Loucy (cell line): ENCODE measurements around the gene LEP.

Source experiments
- H2AFZ ChIP-seq: fragments of 200-600 bp; sonication (generic); 2 replicates; pipeline ENCODE4 v1.6.0; 2016; ENCODE audit warnings: antibody characterized with exemption, mild to moderate bottlenecking, low read length, moderate library complexity
- H3F3A ChIP-seq: fragments of 200-600 bp; 2 replicates; pipeline ENCODE4 v1.6.0; 2016; ENCODE audit warnings: antibody characterized with exemption, low read depth, mild to moderate bottlenecking
- H3K27me3 ChIP-seq: fragments of 200-600 bp; sonication (generic); 2 replicates; pipeline ENCODE4 v1.6.1; 2014; ENCODE audit warnings: low read length, mild to moderate bottlenecking; ENCODE audit not compliant: insufficient read depth, poor library complexity, severe bottlenecking
- H3K36me3 ChIP-seq: fragments of 200-600 bp; sonication (generic); 2 replicates; pipeline ENCODE4 v1.6.1; 2016; ENCODE audit warnings: low read length; ENCODE audit not compliant: insufficient read depth
- H3K4me1 ChIP-seq: fragments of 200-600 bp; sonication (generic); 2 replicates; pipeline ENCODE4 v1.5.1; 2014; ENCODE audit warnings: low read length, mild to moderate bottlenecking; ENCODE audit not compliant: insufficient read depth, poor library complexity, severe bottlenecking
- H3K4me2 ChIP-seq: fragments of 200-600 bp; sonication (generic); 2 replicates; pipeline ENCODE4 v1.6.0; 2014; ENCODE audit warnings: antibody characterized with exemption, low read length, low read depth, mild to moderate bottlenecking; ENCODE audit not compliant: poor library complexity, severe bottlenecking
- H3K4me3 ChIP-seq: fragments of 200-600 bp; sonication (generic); 2 replicates; pipeline ENCODE4 v1.5.1; 2014; ENCODE audit warnings: low read length, mild to moderate bottlenecking, mixed read lengths; ENCODE audit not compliant: poor library complexity, severe bottlenecking
- H3K79me2 ChIP-seq: fragments of 200-600 bp; sonication (generic); 2 replicates; pipeline ENCODE4 v1.6.1; 2014; ENCODE audit warnings: low read length; ENCODE audit not compliant: insufficient read depth
- H3K9ac ChIP-seq: fragments of 200-600 bp; sonication (generic); 2 replicates; pipeline ENCODE4 v1.6.0; 2014; ENCODE audit warnings: mild to moderate bottlenecking, low read depth, low read length, moderate library complexity; ENCODE audit not compliant: poor library complexity, severe bottlenecking
- H3K9me2 ChIP-seq: fragments of 200-600 bp; sonication (generic); replicated peaks from 2 replicates; pipeline ENCODE4 v1.6.1; 2016; ENCODE audit warnings: low read depth, low read length, mixed read lengths
- H3K9me3 ChIP-seq: fragments of 200-600 bp; sonication (generic); 2 replicates; pipeline ENCODE4 v1.6.1; 2014; ENCODE audit warnings: mild to moderate bottlenecking, antibody characterized with exemption, low read length, low read depth; ENCODE audit not compliant: insufficient read depth
- H4K20me1 ChIP-seq: fragments of 200-600 bp; sonication (generic); 2 replicates; pipeline ENCODE4 v1.6.0; 2014; ENCODE audit warnings: antibody characterized with exemption, low read length, mild to moderate bottlenecking; ENCODE audit not compliant: insufficient read depth, poor library complexity, severe bottlenecking
- CTCF ChIP-seq: fragments of 200-600 bp; sonication (generic); conservative IDR thresholded peaks from 2 replicates; pipeline ENCODE4 v1.5.1; 2014; ENCODE audit warnings: mild to moderate bottlenecking, antibody characterized with exemption, low read length
- EZH2phosphoT487 ChIP-seq: fragments of 200-600 bp; IDR thresholded peaks from 2 replicates; pipeline ENCODE4 v1.6.1; 2018; ENCODE audit warnings: antibody characterized with exemption, mild to moderate bottlenecking, moderate library complexity, borderline replicate concordance

Gene LEP

GRCh38 chr7:128270826-128271272 lies 29.8 kb downstream of the LEP start:
- no peaks in the 10 kb centered on the region for H3K4me1 ChIP-seq
- no peaks in the 10 kb centered on the region for H3K9me3 ChIP-seq
- H3K4me3 ChIP-seq = no peak overlapping the region
- H3K4me2 ChIP-seq = no peak overlapping the region
- H3K36me3 ChIP-seq = no peaks in the 10 kb centered on the region
- H4K20me1 ChIP-seq = no peaks in the 10 kb centered on the region
- no peak for TF ChIP-seq CTCF
- no peak for TF ChIP-seq EZH2phosphoT487
- H3K27me3 ChIP-seq = no peaks in the 10 kb centered on the region
- no peaks in the 10 kb centered on the region for H3K79me2 ChIP-seq
- H3F3A ChIP-seq = no peaks in the 10 kb centered on the region
- H3K9me2 ChIP-seq = no peaks in the 10 kb centered on the region
- H2AFZ ChIP-seq = no peak overlapping the region
- H3K9ac ChIP-seq = no peak overlapping the region

GRCh38 chr7:128271471-128271941 lies 30.4 kb downstream of the LEP start:
- Histone ChIP-seq H2AFZ (no peak overlapping the region), H3K4me2 (no peak overlapping the region), H3K27me3 (no peaks in the 10 kb centered on the region), H3K9me2 (no peaks in the 10 kb centered on the region), H4K20me1 (no peaks in the 10 kb centered on the region), H3K36me3 (no peaks in the 10 kb centered on the region), H3K9me3 (no peaks in the 10 kb centered on the region), H3K4me3 (no peak overlapping the region), H3K9ac (no peak overlapping the region), H3K79me2 (no peaks in the 10 kb centered on the region), H3F3A (no peaks in the 10 kb centered on the region), H3K4me1 (no peaks in the 10 kb centered on the region)
- no peak for TF ChIP-seq CTCF
- no peak for TF ChIP-seq EZH2phosphoT487

GRCh38 chr7:128271942-128272481 lies 30.9 kb downstream of the LEP start:
- no peaks in the 10 kb centered on the region for H3K79me2 ChIP-seq
- no peak overlapping the region for H3K4me2 ChIP-seq
- no peaks in the 10 kb centered on the region for H3K36me3 ChIP-seq
- TF ChIP-seq EZH2phosphoT487 = no peak
- no peak for TF ChIP-seq CTCF
- H3K9me3 ChIP-seq = no peaks in the 10 kb centered on the region
- H3K27me3 ChIP-seq = no peaks in the 10 kb centered on the region
- no peak overlapping the region for H2AFZ ChIP-seq
- no peaks in the 10 kb centered on the region for H3K4me1 ChIP-seq
- H4K20me1 ChIP-seq = no peaks in the 10 kb centered on the region
- no peaks in the 10 kb centered on the region for H3F3A ChIP-seq
- H3K9ac ChIP-seq = no peak overlapping the region
- no peaks in the 10 kb centered on the region for H3K9me2 ChIP-seq
- no peak overlapping the region for H3K4me3 ChIP-seq
